Endothelial cell (in vitro differentiated cells): Measurements from ENCODE around the gene RRP1B. TPM values are rescaled to one million over a fixed set of nuclear protein-coding genes. Genes with fewer than 3 reads are reported as not detected.

Source experiments
- DNase-seq: peaks from one replicate; pipeline ENCODE4 v3.0.0; 2021; ENCODE audit warnings: low spot score
- H3K27ac Mint-ChIP-seq: one replicate; pipeline ENCODE4 v1.8.0; 2021; ENCODE audit warnings: mixed read lengths, inconsistent platforms; ENCODE audit not compliant: unreplicated experiment
- H3K27me3 Mint-ChIP-seq: one replicate; pipeline ENCODE4 v1.8.0; 2021; ENCODE audit warnings: mild to moderate bottlenecking, moderate library complexity, mixed read lengths, inconsistent platforms; ENCODE audit not compliant: unreplicated experiment
- H3K36me3 Mint-ChIP-seq: one replicate; pipeline ENCODE4 v1.8.0; 2021; ENCODE audit warnings: mild to moderate bottlenecking, low read depth, mixed read lengths, inconsistent platforms; ENCODE audit not compliant: unreplicated experiment
- H3K4me1 Mint-ChIP-seq: one replicate; pipeline ENCODE4 v1.8.0; 2021; ENCODE audit warnings: mild to moderate bottlenecking, mixed read lengths, inconsistent platforms; ENCODE audit not compliant: unreplicated experiment
- H3K4me3 Mint-ChIP-seq: one replicate; pipeline ENCODE4 v1.8.0; 2021; ENCODE audit warnings: mild to moderate bottlenecking, mixed read lengths, inconsistent platforms; ENCODE audit not compliant: unreplicated experiment
- H3K9me3 Mint-ChIP-seq: one replicate; pipeline ENCODE4 v1.8.0; 2021; ENCODE audit warnings: mixed read lengths, inconsistent platforms; ENCODE audit not compliant: unreplicated experiment
- CTCF ChIP-seq: fragments of 200-600 bp; sonication (generic); IDR thresholded peaks from one replicate; pipeline ENCODE4 v1.5.0; 2021; ENCODE audit warnings: antibody characterized with exemption; ENCODE audit not compliant: unreplicated experiment
- total RNA-seq: library from RNA; stranded (reverse); fragmentation: NEBNext Ultra II Directional; extraction: Animal tissue kit (Norgen Biotek cat#: 25700); gene quantifications from one replicate; pipeline ENCODE4 v1.2.1, GENCODE V29; 2021; ENCODE audit not compliant: unreplicated experiment

Gene RRP1B
- total RNA-seq, 1 donor from 2014 or later: 33.8 TPM

- TF ChIP-seq CTCF: no peak
Observed at GRCh38 chr21:43618940-43619339, 40.4 kb upstream of the RRP1B start.

GRCh38 chr21:43619344-43619743 is 40.0 kb upstream of the RRP1B start:
- Mint-ChIP-seq H3K9me3 (no peaks in the 10 kb centered on the region), H3K36me3 (peaks cover 4% of the 10 kb centered on the region), H3K4me3 (peak overlapping the region; percentile 31), H3K27ac (no peak overlapping the region), H3K27me3 (peaks cover 3% of the 10 kb centered on the region), H3K4me1 (no peaks in the 10 kb centered on the region)
- no peak for TF ChIP-seq CTCF
- DNase-seq: no peak

More at GRCh38 chr21:43618940-43619339, 40.4 kb upstream of the RRP1B start:
- no peak for DNase-seq
- no peak overlapping the region for H3K27ac Mint-ChIP-seq
- peaks cover 3% of the 10 kb centered on the region for H3K27me3 Mint-ChIP-seq
- H3K9me3 Mint-ChIP-seq: no peaks in the 10 kb centered on the region
- no peak overlapping the region for H3K4me3 Mint-ChIP-seq
- H3K36me3 Mint-ChIP-seq: peaks cover 4% of the 10 kb centered on the region
- H3K4me1 Mint-ChIP-seq: no peaks in the 10 kb centered on the region

- H3K27ac Mint-ChIP-seq: no peak overlapping the region
- H3K27me3 Mint-ChIP-seq: peaks cover 3% of the 10 kb centered on the region
- no peaks in the 10 kb centered on the region for H3K4me1 Mint-ChIP-seq
Observed at GRCh38 chr21:43619856-43620255, 39.5 kb upstream of the RRP1B start.

GRCh38 chr21:43622796-43623195 is 36.6 kb upstream of the RRP1B start:
- no peak overlapping the region for H3K27ac Mint-ChIP-seq
- no peaks in the 10 kb centered on the region for H3K9me3 Mint-ChIP-seq
- no peak for TF ChIP-seq CTCF
- H3K4me3 Mint-ChIP-seq: no peak overlapping the region
- H3K4me1 Mint-ChIP-seq: no peaks in the 10 kb centered on the region
- H3K27me3 Mint-ChIP-seq: peaks cover 3% of the 10 kb centered on the region
- DNase-seq: no peak
- peaks cover 4% of the 10 kb centered on the region for H3K36me3 Mint-ChIP-seq

More at GRCh38 chr21:43619856-43620255, 39.5 kb upstream of the RRP1B start:
- Mint-ChIP-seq H3K36me3 (peaks cover 4% of the 10 kb centered on the region), H3K9me3 (no peaks in the 10 kb centered on the region), H3K4me3 (no peak overlapping the region)
- TF ChIP-seq CTCF: no peak
- no peak for DNase-seq

GRCh38 chr21:43623588-43623987 is 35.8 kb upstream of the RRP1B start:
- H3K4me1 Mint-ChIP-seq: no peaks in the 10 kb centered on the region
- no peak for DNase-seq
- no peaks in the 10 kb centered on the region for H3K9me3 Mint-ChIP-seq
- no peak for TF ChIP-seq CTCF
- no peak overlapping the region for H3K4me3 Mint-ChIP-seq
- peaks cover 11% of the 10 kb centered on the region for H3K36me3 Mint-ChIP-seq
- peaks cover 3% of the 10 kb centered on the region for H3K27me3 Mint-ChIP-seq
- H3K27ac Mint-ChIP-seq: no peak overlapping the region
